SK-N-MC (cell line): Measurements from ENCODE around the gene CD177.

Experiments used
- EZH2 ChIP-seq: fragments of 200-600 bp; sonication (generic); IDR thresholded peaks from one replicate; pipeline ENCODE4 v1.6.1; 2017; ENCODE audit warnings: antibody characterized with exemption
- FOXP2 ChIP-seq: optimal IDR thresholded peaks from 2 replicates; pipeline ENCODE3; 2011; ENCODE audit warnings: mild to moderate bottlenecking, moderate library complexity; ENCODE audit not compliant: insufficient read depth; ENCODE audit errors: extremely low read length, control extremely low read depth
- POLR2AphosphoS5 ChIP-seq: IDR thresholded peaks from 2 replicates; pipeline ENCODE4 v1.6.1; 2012; ENCODE audit warnings: mild to moderate bottlenecking, low read depth, low read length, borderline replicate concordance

GRCh38 chr19:43330726-43331434, 22.6 kb upstream of the CD177 start:
- TF ChIP-seq POLR2AphosphoS5, result no peak
- TF ChIP-seq EZH2, result no peak
- TF ChIP-seq FOXP2, result no peak
